Naive thymus-derived CD8-positive, alpha-beta T cell (primary cell): Measurements from ENCODE around the gene CAMTA1. TPM values are rescaled to one million over a fixed set of nuclear protein-coding genes. Genes with fewer than 3 reads are reported as not detected.
A peak's percentile ranks its signal among the peaks of the same experiment; 100 is the strongest.

Experiments
- ATAC-seq, 2 donors: fragments of 150-1000 bp; cut with Tn5 transposase in 1 of 2; sonication (Bioruptor Pico), chemical (Tn5 transposase) in 1 of 2; 1 replicate in 1 of 2; 2 replicates in 1 of 2; pipeline ENCODE4 v1.10.0; 2021; ENCODE audit warnings: mild to moderate bottlenecking in 2 of 2, moderate library complexity in 2 of 2
- POLR2A ChIA-PET: fragments of 350-600 bp; sonication (Branson Sonifier 250); formaldehyde crosslinking; loops from one replicate; lab custom pipeline; 2021; ENCODE audit warnings: antibody characterized with exemption; lab: Charles Lee
- DNase-seq, 10 donors: peaks; one replicate each; pipeline versions ENCODE4 v3.0.0 to v3.0.0-alpha.2; 2020 to 2022
- H3K27ac Mint-ChIP-seq, 10 donors: one replicate each; pipeline ENCODE4 v1.8.0; 2020 to 2022; ENCODE audit warnings: mild to moderate bottlenecking in 10 of 10, mixed read lengths in 10 of 10, moderate library complexity in 4 of 10, inconsistent platforms in 1 of 10
- H3K27me3 Mint-ChIP-seq, 5 donors: one replicate each; pipeline ENCODE4 v1.8.0; 2021 to 2022; ENCODE audit warnings: mixed read lengths in 5 of 5
- H3K36me3 Mint-ChIP-seq, 3 donors: one replicate each; pipeline ENCODE4 v1.8.0; 2020 to 2022; ENCODE audit warnings: mixed read lengths in 3 of 3, mild to moderate bottlenecking in 2 of 3, inconsistent platforms in 1 of 3
- H3K4me1 Mint-ChIP-seq, 4 donors: one replicate each; pipeline ENCODE4 v1.8.0; 2021 to 2022; ENCODE audit warnings: mixed read lengths in 4 of 4
- H3K4me3 Mint-ChIP-seq, 10 donors: one replicate each; pipeline ENCODE4 v1.8.0; 2020 to 2022; ENCODE audit warnings: mild to moderate bottlenecking in 10 of 10, mixed read lengths in 10 of 10, moderate library complexity in 6 of 10, inconsistent platforms in 1 of 10
- H3K9me3 Mint-ChIP-seq, 9 donors: one replicate each; pipeline ENCODE4 v1.8.0; 2020 to 2022; ENCODE audit warnings: mixed read lengths in 9 of 9, mild to moderate bottlenecking in 3 of 9, inconsistent platforms in 1 of 9, moderate library complexity in 1 of 9
- polyA plus RNA-seq, 3 donors: library from polyadenylated mRNA; unstranded; fragments of 300-500 nt; fragmentation: Illumina TruSeq; gene quantifications; one replicate each; pipeline ENCODE4 v1.2.3, GENCODE V29; 2021
- total RNA-seq, 8 experiments: library from RNA in 2 of 8; stranded (reverse) in 2 of 8; gene quantifications; one replicate each; pipeline ENCODE4 v1.2.3 and lab custom pipeline; 2021 to 2026

The CAMTA1 gene
- total and polyA plus RNA-seq, 5 experiments from 2014 or later, result 32.6 to 78.3 (median 47.3) TPM

DNA sequence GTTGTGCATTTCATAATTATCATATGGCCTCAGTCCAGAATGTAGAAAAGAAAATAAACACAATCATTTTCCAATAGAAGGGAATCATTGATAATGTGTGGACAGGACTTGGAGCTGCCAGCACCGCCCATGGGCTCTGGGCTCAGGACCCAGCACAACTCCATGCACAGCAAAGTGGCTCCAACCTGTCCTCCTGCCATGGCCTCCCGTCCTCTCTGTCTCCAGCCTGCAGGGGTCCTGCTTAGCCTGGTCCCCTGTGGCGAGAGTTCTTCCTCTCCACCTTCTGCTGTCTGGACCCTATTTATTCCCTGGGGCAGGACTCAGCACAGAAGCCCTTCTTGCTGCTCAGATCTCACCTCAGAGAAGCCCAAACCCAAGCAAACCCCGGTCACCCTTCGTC, 154.1 kb downstream of the CAMTA1 start:
- H3K4me1 Mint-ChIP-seq, result no peaks in the 10 kb centered on the region
- POLR2A ChIA-PET, result no interaction called here
- no peak for ATAC-seq

DNA sequence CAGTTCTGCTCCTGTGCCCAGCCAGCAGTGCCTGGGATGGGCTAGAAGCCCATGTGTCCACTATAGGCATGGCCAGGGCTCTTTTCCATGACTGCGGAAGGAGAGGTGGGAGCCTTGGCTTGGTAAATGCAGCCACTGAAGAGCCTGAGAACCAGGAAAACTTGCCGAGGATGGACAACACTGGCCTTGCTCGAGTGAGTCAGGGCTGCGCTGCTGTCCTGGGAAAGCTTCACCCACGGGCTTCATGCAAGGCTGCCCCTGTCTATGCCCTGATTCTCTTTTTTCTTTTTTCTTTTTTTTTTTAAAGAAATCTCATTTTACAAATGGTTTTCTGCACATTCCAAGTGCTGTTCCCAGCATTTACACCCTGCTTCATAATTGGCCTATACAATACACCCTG, 156.5 kb downstream of the CAMTA1 start:
- peaks cover 0 to 18% (median 2%) of the 10 kb centered on the region in 5 donors for H3K27me3 Mint-ChIP-seq
- no peak for ATAC-seq

More for the DNA sequence above, 154.1 kb downstream of the CAMTA1 start:
- peaks cover 4 to 23% (median 7%) of the 10 kb centered on the region in 5 donors for H3K27me3 Mint-ChIP-seq
- peak in 1 of 10 donors; percentile 54 for DNase-seq
- H3K36me3 Mint-ChIP-seq, result no peaks in the 10 kb centered on the region
- no peak overlapping the region for H3K4me3 Mint-ChIP-seq
- no peaks in the 10 kb centered on the region for H3K9me3 Mint-ChIP-seq
- H3K27ac Mint-ChIP-seq, result no peak overlapping the region

DNA sequence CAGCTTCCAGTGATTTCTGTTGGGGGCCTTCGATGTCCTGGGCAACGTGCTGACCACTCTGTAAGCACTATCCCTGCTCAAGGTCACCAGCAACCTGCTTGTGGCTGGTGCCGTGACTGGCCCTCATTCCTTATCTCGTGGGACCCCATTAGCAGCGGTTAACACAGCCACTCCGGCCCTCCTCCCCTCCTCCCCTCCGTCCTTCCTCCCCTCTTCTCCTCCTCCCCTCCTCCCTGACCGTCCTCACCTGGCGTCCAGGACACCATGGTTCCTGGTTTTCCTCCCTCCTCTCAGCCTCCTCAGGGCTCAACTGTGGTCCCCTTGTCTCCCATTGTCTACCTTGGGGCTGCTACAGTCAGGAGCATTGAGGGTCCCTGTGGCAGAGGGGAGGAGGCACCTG, 157.7 kb downstream of the CAMTA1 start:
- DNase-seq (peak in 1 of 10 donors; percentile 51), ATAC-seq (no peak)
- Mint-ChIP-seq H3K4me1 (no peaks in the 10 kb centered on the region), H3K27ac (no peak overlapping the region), H3K4me3 (no peak overlapping the region), H3K27me3 (peaks cover 0 to 18% (median 2%) of the 10 kb centered on the region in 5 donors), H3K9me3 (no peaks in the 10 kb centered on the region), H3K36me3 (no peaks in the 10 kb centered on the region)
- POLR2A ChIA-PET, result no interaction called here

More for the DNA sequence above, 156.5 kb downstream of the CAMTA1 start:
- POLR2A ChIA-PET, result no interaction called here
- no peak overlapping the region for H3K27ac Mint-ChIP-seq
- H3K4me1 Mint-ChIP-seq, result no peaks in the 10 kb centered on the region
- DNase-seq, result no peak
- H3K36me3 Mint-ChIP-seq, result no peaks in the 10 kb centered on the region
- no peaks in the 10 kb centered on the region for H3K9me3 Mint-ChIP-seq
- no peak overlapping the region for H3K4me3 Mint-ChIP-seq

DNA sequence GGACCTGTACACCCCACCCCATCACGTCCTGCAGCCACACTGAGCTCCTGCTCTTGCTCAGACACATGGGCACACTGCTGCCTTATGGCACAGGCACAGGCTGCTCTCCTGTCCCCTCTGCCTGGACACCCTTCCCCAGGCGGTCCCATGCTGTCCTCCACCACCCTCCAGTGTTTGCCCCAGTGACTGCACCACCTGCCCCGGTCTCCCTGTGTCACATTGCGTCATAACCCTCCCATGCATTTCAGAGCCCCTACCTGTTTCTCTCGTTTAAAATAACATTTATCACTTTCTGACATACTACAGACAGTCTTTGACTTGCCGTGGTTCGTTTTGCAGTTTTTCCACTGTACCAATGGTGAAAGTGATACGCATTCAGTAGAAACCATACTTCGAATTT, 159.2 kb downstream of the CAMTA1 start:
- Mint-ChIP-seq H3K27ac (no peak overlapping the region), H3K27me3 (peaks cover 0 to 11% (median 2%) of the 10 kb centered on the region in 5 donors), H3K4me1 (no peaks in the 10 kb centered on the region), H3K9me3 (no peaks in the 10 kb centered on the region), H3K4me3 (no peak overlapping the region), H3K36me3 (no peaks in the 10 kb centered on the region)
- ATAC-seq (no peak), DNase-seq (peak in 1 of 10 donors; percentile 4)
- POLR2A ChIA-PET, result no interaction called here

DNA sequence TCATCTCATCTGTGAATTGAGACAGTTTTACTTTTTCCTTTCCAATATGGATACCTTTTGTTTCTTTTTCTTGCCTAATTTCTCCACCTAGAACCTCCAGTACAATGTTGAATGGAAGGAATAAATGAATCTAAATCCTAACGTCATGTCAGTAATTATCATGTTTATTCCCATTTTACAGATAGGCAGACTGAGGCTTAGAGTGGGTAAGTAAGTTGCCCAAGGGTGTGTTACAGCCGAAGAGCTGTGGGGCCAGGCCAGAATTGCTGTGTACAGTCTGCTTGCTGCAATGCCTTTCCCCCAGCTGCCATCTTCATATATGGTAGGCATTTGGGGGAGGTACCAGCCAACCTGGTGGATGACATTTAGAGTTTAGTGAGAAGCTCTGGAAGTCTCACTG, 162.7 kb downstream of the CAMTA1 start:
- Mint-ChIP-seq H3K4me3 (no peak overlapping the region), H3K36me3 (no peaks in the 10 kb centered on the region), H3K9me3 (no peaks in the 10 kb centered on the region), H3K4me1 (no peaks in the 10 kb centered on the region), H3K27me3 (peaks cover 0 to 5% (median 2%) of the 10 kb centered on the region in 5 donors), H3K27ac (no peak overlapping the region)
- POLR2A ChIA-PET, result interaction anchor here (0.5 kb wide), 1 partner anchor 103 kb away, joined by 5 read pairs; no protein-coding TSS in a partner anchor
- ATAC-seq, result no peak
- DNase-seq, result no peak

DNA sequence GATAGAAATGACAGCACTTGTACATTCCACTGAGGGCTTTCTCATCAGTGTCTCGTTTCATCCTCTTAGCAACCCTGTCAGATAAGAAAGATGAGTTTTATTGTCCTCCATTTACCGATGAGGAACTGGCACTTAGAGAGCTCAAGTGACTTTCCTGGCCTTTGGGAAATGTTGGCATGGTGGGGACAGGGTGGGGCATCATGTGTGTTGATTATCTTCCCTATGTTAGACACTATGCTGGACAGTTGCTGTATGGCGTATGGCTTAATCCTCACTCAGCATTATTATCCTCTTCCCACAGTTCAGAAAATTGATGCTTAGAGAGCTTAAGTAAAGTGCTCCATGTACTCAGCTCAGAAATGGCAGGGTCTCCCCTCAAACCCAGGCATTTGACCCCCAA, 163.2 kb downstream of the CAMTA1 start:
- no peak overlapping the region for H3K27ac Mint-ChIP-seq
- DNase-seq (peak in 1 of 10 donors; percentile 4), ATAC-seq (no peak)
- H3K4me1 Mint-ChIP-seq, result no peaks in the 10 kb centered on the region
- H3K4me3 Mint-ChIP-seq, result no peak overlapping the region
- no peaks in the 10 kb centered on the region for H3K9me3 Mint-ChIP-seq
- POLR2A ChIA-PET, result no interaction called here
- H3K36me3 Mint-ChIP-seq, result no peaks in the 10 kb centered on the region
- H3K27me3 Mint-ChIP-seq, result peaks cover 0 to 5% (median 2%) of the 10 kb centered on the region in 5 donors

DNA sequence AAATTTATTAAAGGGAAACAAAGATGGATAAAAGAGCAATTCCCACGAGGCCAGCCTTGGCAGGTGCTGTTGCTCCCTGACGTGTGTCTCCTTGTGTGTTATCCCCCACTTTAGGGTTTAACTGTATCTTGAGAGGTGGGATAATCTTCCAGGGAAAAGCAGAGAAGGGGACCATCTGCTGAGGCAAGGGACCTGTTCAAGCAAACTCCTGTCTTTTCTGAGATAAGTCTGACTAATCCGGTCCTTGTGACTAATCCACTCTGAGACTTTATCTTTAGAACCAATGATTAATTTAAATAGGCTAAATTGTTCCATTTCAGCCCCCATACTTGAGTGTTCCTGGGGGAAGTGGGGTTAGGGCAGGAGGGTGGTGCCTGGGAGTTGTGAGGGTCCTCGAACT, 163.6 kb downstream of the CAMTA1 start:
- Mint-ChIP-seq H3K4me1 (no peaks in the 10 kb centered on the region), H3K36me3 (no peaks in the 10 kb centered on the region), H3K27ac (no peak overlapping the region), H3K27me3 (peaks cover 0 to 5% (median 2%) of the 10 kb centered on the region in 5 donors), H3K9me3 (no peaks in the 10 kb centered on the region), H3K4me3 (no peak overlapping the region)
- DNase-seq, result no peak
- POLR2A ChIA-PET, result no interaction called here
- ATAC-seq, result no peak

DNA sequence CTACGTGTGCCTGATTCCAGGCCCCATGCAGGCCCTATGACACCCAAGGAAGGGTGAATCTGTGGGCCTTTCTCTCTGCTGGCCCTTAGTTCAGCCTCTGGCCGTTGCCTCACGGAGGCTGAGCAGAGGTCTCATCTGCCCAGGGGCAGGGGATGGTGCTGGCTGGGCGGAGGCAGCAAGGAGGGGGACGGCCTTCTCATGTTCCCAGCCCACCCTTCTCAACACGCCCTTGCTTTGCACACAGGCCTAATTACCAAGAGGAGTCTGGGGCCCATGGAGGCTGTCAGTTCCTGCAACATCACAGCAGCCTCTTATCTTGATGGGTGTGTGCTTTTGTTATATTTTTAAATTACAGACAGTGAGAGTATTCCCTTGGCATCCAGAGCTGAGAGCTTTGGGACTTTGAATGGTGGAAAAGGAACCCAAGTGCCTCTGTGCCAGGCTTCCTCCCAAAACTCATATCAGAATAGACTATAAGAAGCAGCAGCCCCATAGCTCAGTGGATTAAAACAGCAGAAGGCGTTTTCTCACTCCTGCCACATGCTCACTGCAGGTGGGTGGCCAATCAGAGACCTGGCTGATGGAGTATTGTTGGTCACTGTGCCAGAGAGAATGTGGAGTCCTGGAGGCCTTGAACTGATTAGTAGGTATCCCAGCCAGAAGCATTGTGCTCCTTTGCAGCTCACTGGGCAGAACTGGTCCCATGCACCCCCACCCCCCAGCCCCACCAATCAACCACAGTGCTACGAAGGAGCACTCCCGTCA, 164.9 kb downstream of the CAMTA1 start:
- ATAC-seq (no peak), DNase-seq (peak in 1 of 10 donors; percentile 31)
- Mint-ChIP-seq H3K9me3 (no peaks in the 10 kb centered on the region), H3K4me1 (no peaks in the 10 kb centered on the region), H3K36me3 (no peaks in the 10 kb centered on the region), H3K4me3 (no peak overlapping the region), H3K27me3 (peaks cover 0 to 5% (median 0%) of the 10 kb centered on the region in 5 donors), H3K27ac (no peak overlapping the region)
- POLR2A ChIA-PET, result no interaction called here

DNA sequence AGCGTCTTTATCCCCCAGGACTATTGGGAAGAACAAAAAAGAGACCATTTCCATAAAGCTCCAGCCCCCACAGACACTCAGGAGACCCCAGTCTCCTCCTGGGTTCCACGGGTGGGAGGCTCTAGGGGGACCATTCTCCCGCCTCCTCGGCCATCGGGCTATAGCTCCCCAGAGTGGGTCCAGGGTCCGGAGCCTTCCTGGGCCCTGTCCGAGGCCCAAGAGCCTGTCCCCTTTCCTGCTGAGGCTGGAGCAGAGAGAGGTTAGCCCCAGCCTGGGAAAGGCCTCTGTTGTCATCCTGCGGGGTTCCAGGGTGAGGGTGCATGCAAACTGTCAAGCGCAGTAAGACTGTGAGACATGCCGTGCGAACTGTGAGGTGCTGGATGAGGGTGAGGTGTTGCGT, 166.3 kb downstream of the CAMTA1 start:
- ATAC-seq (no peak), DNase-seq (peak in 1 of 10 donors; percentile 26)
- no peak overlapping the region for H3K27ac Mint-ChIP-seq
- H3K4me3 Mint-ChIP-seq, result no peak overlapping the region
- H3K36me3 Mint-ChIP-seq, result no peaks in the 10 kb centered on the region
- no peaks in the 10 kb centered on the region for H3K9me3 Mint-ChIP-seq
- H3K4me1 Mint-ChIP-seq, result no peaks in the 10 kb centered on the region
- peaks cover 0 to 5% (median 0%) of the 10 kb centered on the region in 5 donors for H3K27me3 Mint-ChIP-seq
- POLR2A ChIA-PET, result no interaction called here

DNA sequence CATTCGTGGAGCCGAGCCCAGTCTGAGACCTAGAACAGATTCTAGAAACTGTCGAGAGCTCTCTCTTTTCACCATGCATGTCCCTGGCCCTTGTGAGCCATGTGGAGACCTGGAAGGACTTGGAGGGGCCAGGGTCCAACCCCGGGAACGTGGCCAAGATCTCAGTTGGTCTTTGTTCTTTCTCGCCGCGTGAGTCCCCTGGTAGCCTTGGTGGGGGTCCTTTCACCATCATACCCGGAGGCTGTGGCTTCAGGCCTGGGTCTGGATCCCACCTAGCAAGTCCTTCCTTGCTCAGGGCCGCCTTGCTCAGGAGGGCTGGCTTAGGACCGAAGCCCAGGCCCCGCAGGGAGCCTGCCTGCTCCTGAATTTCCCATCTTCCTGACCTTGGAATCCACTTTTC, 168.0 kb downstream of the CAMTA1 start:
- no peak for DNase-seq
- ATAC-seq, result no peak
- H3K27me3 Mint-ChIP-seq, result peaks cover 0 to 5% (median 0%) of the 10 kb centered on the region in 5 donors
- POLR2A ChIA-PET, result no interaction called here
- no peaks in the 10 kb centered on the region for H3K36me3 Mint-ChIP-seq
- no peaks in the 10 kb centered on the region for H3K9me3 Mint-ChIP-seq
- H3K4me3 Mint-ChIP-seq, result no peak overlapping the region
- H3K27ac Mint-ChIP-seq, result no peak overlapping the region
- H3K4me1 Mint-ChIP-seq, result no peaks in the 10 kb centered on the region

DNA sequence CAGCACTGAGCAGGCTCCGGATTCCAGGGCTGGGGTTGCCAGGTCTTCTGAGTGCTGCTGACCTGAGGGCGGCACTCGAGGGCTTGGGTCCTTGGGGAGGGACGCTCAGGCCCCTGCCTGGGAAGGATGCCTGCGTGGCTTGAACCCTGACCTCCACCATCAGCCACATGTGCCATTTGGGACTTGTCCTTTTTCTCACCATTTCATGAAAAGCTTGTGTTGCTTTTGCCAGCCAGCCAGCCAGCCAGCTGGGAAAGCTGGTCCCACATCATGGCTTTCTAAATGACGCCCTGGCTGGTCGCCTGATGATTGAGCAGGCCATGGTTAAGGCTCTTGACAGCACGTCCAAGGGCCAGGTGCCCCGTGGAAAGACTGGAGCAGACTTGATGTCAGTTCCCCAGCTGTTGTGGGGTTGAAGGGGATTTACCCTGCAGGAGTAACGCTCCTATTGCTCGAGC, 168.7 kb downstream of the CAMTA1 start:
- ATAC-seq, result no peak
- Mint-ChIP-seq H3K9me3 (no peaks in the 10 kb centered on the region), H3K27me3 (peaks cover 0 to 5% (median 0%) of the 10 kb centered on the region in 5 donors), H3K4me3 (no peak overlapping the region), H3K36me3 (no peaks in the 10 kb centered on the region), H3K27ac (no peak overlapping the region), H3K4me1 (no peaks in the 10 kb centered on the region)
- POLR2A ChIA-PET, result no interaction called here
- no peak for DNase-seq

DNA sequence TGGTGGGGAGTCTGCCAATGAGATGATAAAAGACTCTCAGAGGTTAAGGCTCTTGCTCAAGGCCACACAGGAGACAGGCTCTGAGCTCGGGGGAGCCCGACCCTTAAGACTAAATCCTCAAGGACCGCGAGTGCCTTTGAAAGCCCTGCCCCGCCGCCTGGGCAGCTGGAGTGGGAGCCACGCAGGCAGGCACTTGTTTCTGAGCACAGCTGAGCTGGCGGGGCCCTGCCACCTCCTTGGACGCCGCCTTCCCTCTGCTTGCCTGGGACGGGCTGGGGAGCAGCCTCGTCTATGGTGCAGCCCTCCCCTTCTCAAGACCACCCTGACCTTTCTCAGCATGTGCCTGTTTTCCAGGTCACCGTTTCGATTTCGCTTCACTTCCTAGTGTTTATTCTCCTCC, 169.3 kb downstream of the CAMTA1 start:
- no peak overlapping the region for H3K4me3 Mint-ChIP-seq
- no peaks in the 10 kb centered on the region for H3K9me3 Mint-ChIP-seq
- H3K27me3 Mint-ChIP-seq, result peaks cover 0 to 3% (median 0%) of the 10 kb centered on the region in 5 donors
- POLR2A ChIA-PET, result no interaction called here
- ATAC-seq, result no peak
- no peak overlapping the region for H3K27ac Mint-ChIP-seq
- no peaks in the 10 kb centered on the region for H3K4me1 Mint-ChIP-seq
- no peaks in the 10 kb centered on the region for H3K36me3 Mint-ChIP-seq
- DNase-seq, result no peak

DNA sequence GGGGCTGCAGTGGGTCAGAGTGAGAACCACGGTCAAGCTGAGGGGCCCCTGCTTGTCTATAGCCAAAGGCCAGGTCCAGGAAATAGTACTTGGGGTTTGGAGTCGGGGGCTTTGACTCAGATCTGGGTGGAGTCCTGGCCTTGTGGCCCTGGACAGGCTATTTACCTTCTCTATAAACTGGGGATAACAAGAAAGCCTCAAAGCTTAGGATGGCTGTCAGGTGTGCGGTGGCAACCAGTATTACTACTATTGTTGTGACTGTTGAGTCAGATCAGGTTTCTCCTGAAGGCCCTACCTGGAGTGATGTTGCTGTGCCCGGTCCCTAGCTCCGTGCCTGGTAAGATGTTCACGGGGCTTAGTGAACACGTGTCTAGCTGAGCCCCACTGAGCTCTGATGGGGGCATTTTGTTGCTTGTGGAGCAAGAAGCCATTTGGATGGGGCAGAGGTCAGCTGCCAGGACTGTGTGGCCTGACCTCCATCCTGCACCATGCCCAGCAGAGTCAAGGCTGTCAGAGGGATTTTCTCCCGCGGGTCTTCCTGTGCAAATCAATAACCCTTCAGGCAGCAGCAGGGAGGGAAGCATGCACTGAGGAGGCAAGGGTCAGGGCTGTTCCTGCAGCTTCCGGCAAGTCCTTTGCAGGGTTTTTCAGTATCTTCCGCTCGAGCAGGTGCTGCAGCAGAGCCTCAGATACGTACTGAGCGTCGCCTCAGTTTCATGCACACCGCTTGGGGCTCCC, 170.3 kb downstream of the CAMTA1 start:
- Mint-ChIP-seq H3K4me1 (no peaks in the 10 kb centered on the region), H3K27me3 (peaks cover 0 to 1% (median 0%) of the 10 kb centered on the region in 5 donors), H3K9me3 (no peaks in the 10 kb centered on the region), H3K27ac (no peak overlapping the region), H3K4me3 (no peak overlapping the region), H3K36me3 (no peaks in the 10 kb centered on the region)
- POLR2A ChIA-PET, result no interaction called here
- DNase-seq (no peak), ATAC-seq (no peak)
